ENCODE measurements around the gene KNOP1. TPM values are rescaled to one million over a fixed set of nuclear protein-coding genes. Genes with fewer than 3 reads are reported as not detected.
"Not testable (repeated sequence)": the region's sequence is repeated elsewhere in the genome, so short reads cannot be mapped to it uniquely, and the experiment has no call there.

KNOP1 gene
- total RNA-seq, 1 experiment from 2014 or later: 70.1 TPM

- no peaks in the 10 kb centered on the region for H3K4me1 ChIP-seq (ENCODE audit: control insufficient read depth, insufficient read depth, low read length)
- CTCF ChIA-PET: no interaction called here
- DNase-seq (ENCODE audit: low read depth, low spot score) (no peak), ATAC-seq (no peak)
- in situ Hi-C loops (cut with HindIII; ENCODE audit: low pct_unique_long_range_greater_than_20kb, low sequenced_read_pairs): no loop called here
- H3K9me3 ChIP-seq (ENCODE audit: control insufficient read depth, insufficient read depth, low read depth, low read length): no peaks in the 10 kb centered on the region
- H3K4me3 ChIP-seq (ENCODE audit: low read depth in 2 of 2, low read length in 2 of 2): no peak overlapping the region
- POLR2A ChIA-PET: no interaction called here
- intact Hi-C loops (cut with micrococcal nuclease; ENCODE audit: unreplicated experiment): no loop called here
- TF ChIP-seq SIN3A (IDR thresholded peaks at IDR 0.05; ENCODE audit: borderline replicate concordance, insufficient read depth, low read depth, low read length) (no peak), TCF7L2 (IDR thresholded peaks at IDR 0.05; ENCODE audit: low read depth, low read length) (no peak), REST (IDR thresholded peaks at IDR 0.05; ENCODE audit: insufficient read depth in 1 of 2, low read depth in 2 of 2, low read length in 1 of 2) (no peak), POLR2AphosphoS5 (IDR thresholded peaks at IDR 0.05; ENCODE audit: low read depth, low read length) (no peak)
- TF ChIP-seq, protein P1, sequence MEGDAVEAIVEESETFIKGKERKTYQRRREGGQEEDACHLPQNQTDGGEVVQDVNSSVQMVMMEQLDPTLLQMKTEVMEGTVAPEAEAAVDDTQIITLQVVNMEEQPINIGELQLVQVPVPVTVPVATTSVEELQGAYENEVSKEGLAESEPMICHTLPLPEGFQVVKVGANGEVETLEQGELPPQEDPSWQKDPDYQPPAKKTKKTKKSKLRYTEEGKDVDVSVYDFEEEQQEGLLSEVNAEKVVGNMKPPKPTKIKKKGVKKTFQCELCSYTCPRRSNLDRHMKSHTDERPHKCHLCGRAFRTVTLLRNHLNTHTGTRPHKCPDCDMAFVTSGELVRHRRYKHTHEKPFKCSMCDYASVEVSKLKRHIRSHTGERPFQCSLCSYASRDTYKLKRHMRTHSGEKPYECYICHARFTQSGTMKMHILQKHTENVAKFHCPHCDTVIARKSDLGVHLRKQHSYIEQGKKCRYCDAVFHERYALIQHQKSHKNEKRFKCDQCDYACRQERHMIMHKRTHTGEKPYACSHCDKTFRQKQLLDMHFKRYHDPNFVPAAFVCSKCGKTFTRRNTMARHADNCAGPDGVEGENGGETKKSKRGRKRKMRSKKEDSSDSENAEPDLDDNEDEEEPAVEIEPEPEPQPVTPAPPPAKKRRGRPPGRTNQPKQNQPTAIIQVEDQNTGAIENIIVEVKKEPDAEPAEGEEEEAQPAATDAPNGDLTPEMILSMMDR (IDR thresholded peaks at IDR 0.05): no peak
- no TSS peak for BruUV-seq (replicated peaks)
- no peaks in the 10 kb centered on the region; the same call in 1 of the 2 replicates for H3K36me3 ChIP-seq (ENCODE audit: control insufficient read depth, insufficient read depth, low read length)
- no peak overlapping the region for H3K27ac ChIP-seq (ENCODE audit: low read length)
- no peaks in the 10 kb centered on the region for H3K27me3 ChIP-seq (ENCODE audit: control insufficient read depth, insufficient read depth, low read length)
These were observed 45.6 kb downstream of the KNOP1 start for GRCh38 chr16:19672378-19672777.

- CTCF ChIA-PET: interaction anchor here (0.7 kb wide), 1 partner anchor 83 kb away, joined by 3 read pairs; no protein-coding TSS in a partner anchor
- Histone ChIP-seq H3K4me1 (ENCODE audit: control insufficient read depth, insufficient read depth, low read length) (no peaks in the 10 kb centered on the region), H3K4me3 (ENCODE audit: low read depth in 2 of 2, low read length in 2 of 2) (no peak overlapping the region), H3K27me3 (ENCODE audit: control insufficient read depth, insufficient read depth, low read length) (no peaks in the 10 kb centered on the region), H3K27ac (ENCODE audit: low read length) (no peak overlapping the region), H3K9me3 (ENCODE audit: control insufficient read depth, insufficient read depth, low read depth, low read length) (no peaks in the 10 kb centered on the region), H3K36me3 (ENCODE audit: control insufficient read depth, insufficient read depth, low read length) (no peaks in the 10 kb centered on the region; the same call in 1 of the 2 replicates)
- TF ChIP-seq, protein P1 (IDR thresholded peaks at IDR 0.05): no peak
- TF ChIP-seq REST (IDR thresholded peaks at IDR 0.05; ENCODE audit: insufficient read depth in 1 of 2, low read depth in 2 of 2, low read length in 1 of 2): no peak
- TF ChIP-seq SIN3A (IDR thresholded peaks at IDR 0.05; ENCODE audit: borderline replicate concordance, insufficient read depth, low read depth, low read length): no peak
- no peak for TF ChIP-seq POLR2AphosphoS5 (IDR thresholded peaks at IDR 0.05; ENCODE audit: low read depth, low read length)
- TF ChIP-seq TCF7L2 (IDR thresholded peaks at IDR 0.05; ENCODE audit: low read depth, low read length): no peak
- no TSS peak for BruUV-seq (replicated peaks)
- DNase-seq (ENCODE audit: low read depth, low spot score) (no peak), ATAC-seq (no peak)
- POLR2A ChIA-PET: interaction anchor here (0.6 kb wide), 1 partner anchor 86 kb away, joined by 5 read pairs; no protein-coding TSS in a partner anchor
- in situ Hi-C loops (cut with HindIII; ENCODE audit: low pct_unique_long_range_greater_than_20kb, low sequenced_read_pairs): no loop called here
- intact Hi-C loops (cut with micrococcal nuclease; ENCODE audit: unreplicated experiment): no loop called here
These were observed 51.5 kb downstream of the KNOP1 start for GRCh38 chr16:19666477-19666876.

DNA sequence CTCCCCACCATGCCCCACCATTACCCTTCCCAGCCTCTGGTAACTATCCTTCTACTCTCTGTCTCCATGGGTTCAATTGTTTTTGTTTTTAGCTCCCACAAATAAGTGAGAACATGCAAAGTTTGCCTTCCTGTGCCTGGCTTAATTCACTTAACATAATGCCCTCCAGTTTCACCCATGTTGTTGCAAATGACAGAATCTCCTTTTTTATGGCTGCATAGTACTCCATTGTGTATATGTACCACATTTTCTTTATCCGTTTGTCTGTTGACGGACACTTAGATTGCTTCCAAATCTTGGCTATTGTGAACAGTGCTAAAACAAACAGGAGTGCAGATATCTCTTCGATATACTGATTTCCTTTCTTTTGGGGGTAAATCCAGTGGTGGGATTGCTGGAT, 52.7 kb downstream of the KNOP1 start:
- POLR2A ChIA-PET; H3K4me3 ChIP-seq (ENCODE audit: low read depth in 2 of 2, low read length in 2 of 2); H3K27ac ChIP-seq (ENCODE audit: low read length); ATAC-seq; H3K27me3 ChIP-seq (ENCODE audit: control insufficient read depth, insufficient read depth, low read length); intact Hi-C loops (cut with micrococcal nuclease; ENCODE audit: unreplicated experiment); H3K9me3 ChIP-seq (ENCODE audit: control insufficient read depth, insufficient read depth, low read depth, low read length); DNase-seq (ENCODE audit: low read depth, low spot score); BruUV-seq (replicated peaks); H3K36me3 ChIP-seq (ENCODE audit: control insufficient read depth, insufficient read depth, low read length); H3K4me1 ChIP-seq (ENCODE audit: control insufficient read depth, insufficient read depth, low read length); in situ Hi-C loops (cut with HindIII; ENCODE audit: low pct_unique_long_range_greater_than_20kb, low sequenced_read_pairs): not testable (repeated sequence)
- CTCF ChIA-PET: interaction anchor here (0.7 kb wide), 1 partner anchor 17 kb away, joined by 3 read pairs; no protein-coding TSS in a partner anchor
